Measurements from ENCODE around the gene AQP9. TPM values are rescaled to one million over a fixed set of nuclear protein-coding genes. Genes with fewer than 3 reads are reported as not detected.
"Not testable (repeated sequence)": the region's sequence is repeated elsewhere in the genome, so short reads cannot be mapped to it uniquely, and the experiment has no call there.

Gene AQP9
- under 1 TPM in 4 of 5 donors, not detected in 1; 0.18 to 0.31 (median 0.28) TPM for polyA plus RNA-seq (ENCODE audit: insufficient read depth in 1 of 5, insufficient read length in 5 of 5, low replicate concordance in 1 of 5)
- long read RNA-seq, donor 1, result 0 reads
- long read RNA-seq, donor 2, result 0 reads
- long read RNA-seq, donor 3, result 0 reads
- long read RNA-seq, donor 4, result 0 reads
- long read RNA-seq, donor 5, result 0 reads
- long read RNA-seq, donor 6, result 0 reads
- long read RNA-seq, donor 7, result 0 reads
- long read RNA-seq, donor 8, result 0 reads

GRCh38 chr15:58138106-58138505 is at the start of gene AQP9:
Gene AQP9, plus strand, starts transcription at chr15:58138381. Its CDS starts 185 bp downstream, at chr15:58138566.
- DNase-seq, result no peak

GRCh38 chr15:58095415-58095814 is 42.8 kb upstream of the AQP9 start:
- DNase-seq, result no peak

- no peak for DNase-seq
Measured at GRCh38 chr15:58096529-58097084, 41.6 kb upstream of the AQP9 start.

- DNase-seq, result no peak
Measured at GRCh38 chr15:58103482-58103881, 34.7 kb upstream of the AQP9 start.

GRCh38 chr15:58108117-58108516 is 30.1 kb upstream of the AQP9 start:
- DNase-seq, result no peak

GRCh38 chr15:58109419-58109818 is 28.8 kb upstream of the AQP9 start:
- DNase-seq, result no peak

GRCh38 chr15:58110999-58111717 is 27.0 kb upstream of the AQP9 start:
- DNase-seq, result no peak

GRCh38 chr15:58111718-58112104 is 26.5 kb upstream of the AQP9 start:
- no peak for DNase-seq

GRCh38 chr15:58113358-58113757 is 24.8 kb upstream of the AQP9 start:
- DNase-seq, result not testable (repeated sequence)

GRCh38 chr15:58114388-58114787 is 23.8 kb upstream of the AQP9 start:
- no peak for DNase-seq

GRCh38 chr15:58114812-58115211 is 23.4 kb upstream of the AQP9 start:
- no peak for DNase-seq

- DNase-seq, result no peak
Measured at GRCh38 chr15:58115692-58116091, 22.5 kb upstream of the AQP9 start.

GRCh38 chr15:58117619-58118018 is 20.6 kb upstream of the AQP9 start:
- no peak for DNase-seq

- no peak for DNase-seq
Measured at GRCh38 chr15:58118272-58118671, 19.9 kb upstream of the AQP9 start.

- no peak for DNase-seq
Measured at GRCh38 chr15:58119016-58119415, 19.2 kb upstream of the AQP9 start.

- no peak for DNase-seq
Measured at GRCh38 chr15:58124585-58124984, 13.6 kb upstream of the AQP9 start.

- DNase-seq, result no peak
Measured at GRCh38 chr15:58125333-58125732, 12.8 kb upstream of the AQP9 start.

- no peak for DNase-seq
Measured at GRCh38 chr15:58134886-58135285, 3.3 kb upstream of the AQP9 start.

- no peak for DNase-seq
Measured at GRCh38 chr15:58135511-58136174, 2.5 kb upstream of the AQP9 start.

GRCh38 chr15:58136731-58137130 is 1.4 kb upstream of the AQP9 start:
- DNase-seq, result no peak

GRCh38 chr15:58137686-58138085 is 495 bp upstream of the AQP9 start:
- DNase-seq, result no peak

- DNase-seq, result no peak
Measured at GRCh38 chr15:58139276-58139988, 1.3 kb downstream of the AQP9 start.
